Gastroesophageal sphincter (tissue), 3 donors: ENCODE results near the gene CD34.

Experiments used
- POLR2A ChIP-seq, 2 donors: fragments of 450-650 bp; IDR thresholded peaks; one replicate each; pipeline ENCODE4 v1.6.1; 2017; ENCODE audit warnings: antibody characterized with exemption in 2 of 2, mild to moderate bottlenecking in 2 of 2, moderate library complexity in 1 of 2
- TF ChIP-seq, protein P1 (sequence below), 4 experiments: fragments of 200-600 bp in 2 of 4; fragments of 450-650 bp in 2 of 4; sonication (generic) in 1 of 4; IDR thresholded peaks; one replicate each; pipeline ENCODE4 v1.5.1; 2017 to 2019; ENCODE audit warnings: antibody characterized with exemption in 4 of 4, mild to moderate bottlenecking in 2 of 4, moderate library complexity in 2 of 4

DNA sequence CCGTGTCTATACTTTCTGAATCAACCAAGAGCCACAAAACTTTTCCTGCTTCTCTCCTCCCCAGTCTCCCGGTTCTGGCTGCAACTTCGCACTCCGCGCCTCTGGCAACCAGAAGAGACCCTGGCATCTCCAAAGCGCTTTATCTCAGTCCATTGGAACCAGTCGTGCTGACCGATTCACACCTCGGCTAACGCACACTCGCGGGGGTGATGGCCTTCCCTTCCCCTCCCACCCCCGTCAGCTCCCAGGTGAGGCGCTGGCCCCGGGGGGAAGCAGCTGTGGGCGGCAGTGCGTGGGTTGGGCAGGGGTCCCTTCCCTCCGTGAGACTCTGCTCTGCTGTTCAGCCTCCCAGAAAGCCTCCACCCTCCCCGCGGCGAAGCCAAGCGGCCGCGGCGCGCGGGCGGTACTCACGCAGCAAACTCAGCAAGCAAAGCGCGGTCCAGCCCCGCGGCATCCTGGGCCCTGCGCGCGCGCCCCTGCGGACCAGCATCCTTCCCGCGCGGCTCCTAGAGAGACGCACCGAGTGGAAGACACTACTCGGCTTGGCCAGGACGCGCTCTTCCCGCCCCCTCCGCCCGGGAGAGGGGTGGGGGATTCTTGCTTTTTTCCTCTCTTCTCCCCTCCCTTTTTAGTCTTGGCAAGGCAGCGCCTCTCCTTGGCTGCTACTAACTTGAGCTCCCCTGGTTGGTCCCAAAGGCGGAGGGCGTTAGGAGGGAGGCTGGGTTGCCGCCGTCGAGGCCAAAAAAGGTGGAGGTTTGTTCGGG is at the start of gene CD34:
- TF ChIP-seq, protein P1, sequence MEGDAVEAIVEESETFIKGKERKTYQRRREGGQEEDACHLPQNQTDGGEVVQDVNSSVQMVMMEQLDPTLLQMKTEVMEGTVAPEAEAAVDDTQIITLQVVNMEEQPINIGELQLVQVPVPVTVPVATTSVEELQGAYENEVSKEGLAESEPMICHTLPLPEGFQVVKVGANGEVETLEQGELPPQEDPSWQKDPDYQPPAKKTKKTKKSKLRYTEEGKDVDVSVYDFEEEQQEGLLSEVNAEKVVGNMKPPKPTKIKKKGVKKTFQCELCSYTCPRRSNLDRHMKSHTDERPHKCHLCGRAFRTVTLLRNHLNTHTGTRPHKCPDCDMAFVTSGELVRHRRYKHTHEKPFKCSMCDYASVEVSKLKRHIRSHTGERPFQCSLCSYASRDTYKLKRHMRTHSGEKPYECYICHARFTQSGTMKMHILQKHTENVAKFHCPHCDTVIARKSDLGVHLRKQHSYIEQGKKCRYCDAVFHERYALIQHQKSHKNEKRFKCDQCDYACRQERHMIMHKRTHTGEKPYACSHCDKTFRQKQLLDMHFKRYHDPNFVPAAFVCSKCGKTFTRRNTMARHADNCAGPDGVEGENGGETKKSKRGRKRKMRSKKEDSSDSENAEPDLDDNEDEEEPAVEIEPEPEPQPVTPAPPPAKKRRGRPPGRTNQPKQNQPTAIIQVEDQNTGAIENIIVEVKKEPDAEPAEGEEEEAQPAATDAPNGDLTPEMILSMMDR (IDR thresholded peaks at IDR 0.05) = no peak
- peak; percentile 44 to 46 for TF ChIP-seq POLR2A (IDR thresholded peaks at IDR 0.05)
